ENCODE results near the gene MAGEA4.

The MAGEA4 gene

GRCh38 chrX:151929126-151929525 is 16.4 kb downstream of the MAGEA4 start:
- DNase-seq = no peak

GRCh38 chrX:151935358-151935757 is 22.7 kb downstream of the MAGEA4 start:
- no peak for DNase-seq

GRCh38 chrX:151938172-151938571 is 25.5 kb downstream of the MAGEA4 start:
- no peak for DNase-seq

GRCh38 chrX:151954730-151955129 is 42.0 kb downstream of the MAGEA4 start:
- DNase-seq = no peak

GRCh38 chrX:151958101-151958500 is 45.4 kb downstream of the MAGEA4 start:
- DNase-seq = no peak

- DNase-seq = no peak
Measured at GRCh38 chrX:151962034-151962433, 49.3 kb downstream of the MAGEA4 start.

- no peak for DNase-seq
Measured at GRCh38 chrX:151966236-151966635, 53.5 kb downstream of the MAGEA4 start.

GRCh38 chrX:151970027-151970426 is 57.3 kb downstream of the MAGEA4 start:
- no peak for DNase-seq

GRCh38 chrX:151970661-151971060 is 58.0 kb downstream of the MAGEA4 start:
- no peak for DNase-seq

- no peak for DNase-seq
Measured at GRCh38 chrX:151973060-151973661, 60.5 kb downstream of the MAGEA4 start.

GRCh38 chrX:151973851-151974335 is 61.2 kb downstream of the MAGEA4 start:
- no peak for DNase-seq
